PC-3 (cell line): ENCODE results near the gene CNPY2.

ENCODE experiments used
- EZH2 ChIP-seq: fragments of 300-600 bp; sonication (generic); IDR thresholded peaks from one replicate; pipeline ENCODE4 v1.6.1; 2017; ENCODE audit warnings: antibody characterized with exemption, mild to moderate bottlenecking, low read length; ENCODE audit not compliant: unreplicated experiment
- EZH2phosphoT487 ChIP-seq: fragments of 300-600 bp; sonication (generic); IDR thresholded peaks from 2 replicates; pipeline ENCODE4 v1.6.1; 2018; ENCODE audit warnings: mild to moderate bottlenecking, antibody characterized with exemption, low read length, borderline replicate concordance
- TF ChIP-seq, protein P1 (sequence below): fragments of 300-600 bp; sonication (generic); conservative IDR thresholded peaks from 2 replicates; pipeline ENCODE4 v1.5.1; 2017; ENCODE audit warnings: antibody characterized with exemption, low read depth, mild to moderate bottlenecking, low read length

GRCh38 chr12:56362130-56363059 is 46.6 kb upstream of the CNPY2 start, which contains the start of gene APOF:
- TF ChIP-seq, protein P1, sequence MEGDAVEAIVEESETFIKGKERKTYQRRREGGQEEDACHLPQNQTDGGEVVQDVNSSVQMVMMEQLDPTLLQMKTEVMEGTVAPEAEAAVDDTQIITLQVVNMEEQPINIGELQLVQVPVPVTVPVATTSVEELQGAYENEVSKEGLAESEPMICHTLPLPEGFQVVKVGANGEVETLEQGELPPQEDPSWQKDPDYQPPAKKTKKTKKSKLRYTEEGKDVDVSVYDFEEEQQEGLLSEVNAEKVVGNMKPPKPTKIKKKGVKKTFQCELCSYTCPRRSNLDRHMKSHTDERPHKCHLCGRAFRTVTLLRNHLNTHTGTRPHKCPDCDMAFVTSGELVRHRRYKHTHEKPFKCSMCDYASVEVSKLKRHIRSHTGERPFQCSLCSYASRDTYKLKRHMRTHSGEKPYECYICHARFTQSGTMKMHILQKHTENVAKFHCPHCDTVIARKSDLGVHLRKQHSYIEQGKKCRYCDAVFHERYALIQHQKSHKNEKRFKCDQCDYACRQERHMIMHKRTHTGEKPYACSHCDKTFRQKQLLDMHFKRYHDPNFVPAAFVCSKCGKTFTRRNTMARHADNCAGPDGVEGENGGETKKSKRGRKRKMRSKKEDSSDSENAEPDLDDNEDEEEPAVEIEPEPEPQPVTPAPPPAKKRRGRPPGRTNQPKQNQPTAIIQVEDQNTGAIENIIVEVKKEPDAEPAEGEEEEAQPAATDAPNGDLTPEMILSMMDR, result no peak
- TF ChIP-seq EZH2phosphoT487 (no peak), EZH2 (no peak)
